OCI-LY1 (cell line): ENCODE measurements around the gene CAPN15.

Source experiments
- EZH2 ChIP-seq: fragments of 200-600 bp; sonication (generic), shearing (Covaris generic); IDR thresholded peaks from 2 replicates; pipeline ENCODE4 v1.8.0; 2017; ENCODE audit warnings: borderline replicate concordance, mixed run types, mild to moderate bottlenecking, antibody characterized with exemption, low read length, moderate library complexity, mixed read lengths
- TF ChIP-seq, protein P1 (sequence below): fragments of 200-600 bp; sonication (generic), shearing (Covaris generic); IDR thresholded peaks from 2 replicates; pipeline ENCODE4 v1.5.1; 2017; ENCODE audit warnings: mild to moderate bottlenecking, antibody characterized with exemption, low read length, moderate library complexity, mixed read lengths

DNA sequence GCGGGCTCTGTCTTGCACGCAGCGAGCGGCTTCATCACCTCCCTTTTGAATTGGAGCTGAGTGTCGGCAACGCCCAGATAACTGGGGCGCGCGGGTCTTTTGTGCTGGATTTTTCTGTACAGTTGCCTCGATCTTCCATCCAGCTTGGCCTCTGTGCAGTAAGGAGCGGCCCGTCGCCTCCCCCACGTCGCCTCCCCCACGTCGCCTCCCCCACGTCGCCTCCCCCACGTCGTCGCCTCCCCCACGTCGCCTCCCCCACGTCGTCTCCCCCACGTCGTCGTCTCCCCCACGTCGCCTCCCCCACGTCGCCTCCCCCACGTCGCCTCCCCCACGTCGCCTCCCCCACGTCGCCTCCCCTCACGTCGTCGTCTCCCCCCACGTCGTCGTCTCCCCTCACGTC is 17.0 kb downstream of the CAPN15 start:
- TF ChIP-seq, protein P1, sequence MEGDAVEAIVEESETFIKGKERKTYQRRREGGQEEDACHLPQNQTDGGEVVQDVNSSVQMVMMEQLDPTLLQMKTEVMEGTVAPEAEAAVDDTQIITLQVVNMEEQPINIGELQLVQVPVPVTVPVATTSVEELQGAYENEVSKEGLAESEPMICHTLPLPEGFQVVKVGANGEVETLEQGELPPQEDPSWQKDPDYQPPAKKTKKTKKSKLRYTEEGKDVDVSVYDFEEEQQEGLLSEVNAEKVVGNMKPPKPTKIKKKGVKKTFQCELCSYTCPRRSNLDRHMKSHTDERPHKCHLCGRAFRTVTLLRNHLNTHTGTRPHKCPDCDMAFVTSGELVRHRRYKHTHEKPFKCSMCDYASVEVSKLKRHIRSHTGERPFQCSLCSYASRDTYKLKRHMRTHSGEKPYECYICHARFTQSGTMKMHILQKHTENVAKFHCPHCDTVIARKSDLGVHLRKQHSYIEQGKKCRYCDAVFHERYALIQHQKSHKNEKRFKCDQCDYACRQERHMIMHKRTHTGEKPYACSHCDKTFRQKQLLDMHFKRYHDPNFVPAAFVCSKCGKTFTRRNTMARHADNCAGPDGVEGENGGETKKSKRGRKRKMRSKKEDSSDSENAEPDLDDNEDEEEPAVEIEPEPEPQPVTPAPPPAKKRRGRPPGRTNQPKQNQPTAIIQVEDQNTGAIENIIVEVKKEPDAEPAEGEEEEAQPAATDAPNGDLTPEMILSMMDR = no peak
- no peak for TF ChIP-seq EZH2
